HG02973 (cell line): ENCODE measurements around the gene PRPSAP1.

Experiments
- ATAC-seq: cut with Tn5 transposase; IDR thresholded peaks from one replicate; pipeline ENCODE4 v1.9.1; 2021; ENCODE audit warnings: moderate library complexity; ENCODE audit not compliant: unreplicated experiment

PRPSAP1 gene

DNA sequence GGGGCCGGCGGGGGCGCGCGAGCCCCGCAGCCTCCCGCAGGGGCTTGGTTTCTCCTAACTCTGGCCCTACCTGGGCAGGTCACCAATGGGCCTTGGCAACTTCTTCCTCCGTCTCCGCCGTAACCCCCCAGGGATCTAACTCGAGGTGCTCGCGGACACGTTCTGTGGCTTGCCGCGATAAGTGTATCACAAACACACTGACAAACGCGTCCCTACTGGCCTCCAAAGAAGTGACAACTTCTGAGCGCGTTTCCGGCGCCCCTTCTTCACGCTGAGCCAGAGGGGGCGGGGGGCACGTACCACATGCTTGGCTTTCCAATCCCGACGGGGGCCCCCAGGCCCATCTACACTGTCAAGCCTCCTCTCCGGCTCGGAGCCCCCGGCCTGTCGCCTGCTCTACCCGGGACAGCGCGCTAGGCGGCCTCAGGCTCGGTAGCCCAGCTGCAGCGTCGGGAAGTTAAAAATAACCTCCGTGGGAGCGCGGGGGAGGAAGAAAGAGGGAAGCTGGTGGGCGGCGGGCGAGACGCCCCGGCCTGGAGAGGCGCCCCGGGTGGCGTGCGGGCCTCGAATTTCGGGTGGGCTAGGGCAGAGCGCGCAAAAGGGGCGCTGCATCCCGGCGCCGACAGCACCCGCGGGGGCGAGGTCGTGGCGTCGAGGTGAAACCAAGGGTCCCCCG lies 30.0 kb upstream of the PRPSAP1 start:
- no peak for ATAC-seq

DNA sequence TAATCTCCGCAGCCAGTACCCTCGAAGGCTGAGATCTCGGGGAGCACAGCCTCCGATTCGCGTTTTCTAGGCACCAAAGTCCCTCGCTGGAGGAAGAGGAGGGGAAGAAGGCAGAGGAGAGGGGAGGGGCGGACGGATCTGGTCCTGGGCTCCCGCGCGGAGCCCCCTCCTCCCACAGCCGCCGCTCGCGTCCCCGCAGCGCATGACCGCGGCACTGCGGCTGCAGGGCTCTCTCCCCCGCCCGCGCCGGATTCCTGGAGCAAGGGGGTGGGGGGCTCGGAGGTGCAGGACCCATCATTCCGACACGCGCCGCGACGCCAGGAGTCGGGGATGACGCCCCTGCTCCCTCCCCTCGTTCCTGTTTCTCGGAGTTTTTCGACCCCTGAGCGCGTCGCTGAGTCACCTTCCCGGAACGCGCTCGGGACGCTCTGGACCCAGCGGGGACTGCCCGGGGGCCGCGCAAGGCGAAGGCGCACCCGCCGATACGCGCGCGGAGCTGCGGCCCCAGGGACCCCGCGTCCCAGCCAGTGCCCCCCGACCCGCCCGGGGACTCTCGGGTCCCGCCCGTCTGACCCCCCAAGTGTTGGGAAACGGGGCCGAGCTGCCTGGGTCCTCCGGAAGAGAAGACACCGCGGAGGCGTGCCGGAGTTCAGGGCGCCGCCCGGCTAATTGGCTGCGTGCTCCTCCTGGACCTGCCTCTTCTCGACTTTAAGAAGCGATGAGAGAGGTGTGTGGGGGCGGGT lies 29.3 kb upstream of the PRPSAP1 start:
- ATAC-seq: no peak

DNA sequence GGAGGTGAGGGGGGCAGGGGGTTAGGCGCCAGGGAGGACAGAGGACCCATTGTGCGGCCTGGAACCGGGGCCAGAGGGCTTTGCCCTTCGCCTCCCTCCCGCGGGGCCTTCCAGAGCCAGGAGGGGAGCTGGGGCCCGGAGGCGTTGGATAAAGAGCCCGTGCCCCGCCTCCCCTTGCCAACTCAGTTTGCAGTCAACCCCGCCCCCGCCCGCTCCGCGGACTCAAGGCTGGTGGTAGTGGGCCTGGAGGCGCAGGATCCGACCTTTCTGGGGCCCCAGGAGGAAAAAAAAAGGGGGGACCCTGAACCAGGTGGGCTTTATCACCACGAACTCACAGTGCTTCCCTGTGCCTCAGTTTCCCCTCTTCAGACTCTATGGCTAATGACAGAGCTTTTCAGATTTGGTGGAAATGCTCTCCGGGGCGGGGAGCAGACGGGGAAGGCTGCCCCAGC lies 28.7 kb upstream of the PRPSAP1 start:
- no peak for ATAC-seq

DNA sequence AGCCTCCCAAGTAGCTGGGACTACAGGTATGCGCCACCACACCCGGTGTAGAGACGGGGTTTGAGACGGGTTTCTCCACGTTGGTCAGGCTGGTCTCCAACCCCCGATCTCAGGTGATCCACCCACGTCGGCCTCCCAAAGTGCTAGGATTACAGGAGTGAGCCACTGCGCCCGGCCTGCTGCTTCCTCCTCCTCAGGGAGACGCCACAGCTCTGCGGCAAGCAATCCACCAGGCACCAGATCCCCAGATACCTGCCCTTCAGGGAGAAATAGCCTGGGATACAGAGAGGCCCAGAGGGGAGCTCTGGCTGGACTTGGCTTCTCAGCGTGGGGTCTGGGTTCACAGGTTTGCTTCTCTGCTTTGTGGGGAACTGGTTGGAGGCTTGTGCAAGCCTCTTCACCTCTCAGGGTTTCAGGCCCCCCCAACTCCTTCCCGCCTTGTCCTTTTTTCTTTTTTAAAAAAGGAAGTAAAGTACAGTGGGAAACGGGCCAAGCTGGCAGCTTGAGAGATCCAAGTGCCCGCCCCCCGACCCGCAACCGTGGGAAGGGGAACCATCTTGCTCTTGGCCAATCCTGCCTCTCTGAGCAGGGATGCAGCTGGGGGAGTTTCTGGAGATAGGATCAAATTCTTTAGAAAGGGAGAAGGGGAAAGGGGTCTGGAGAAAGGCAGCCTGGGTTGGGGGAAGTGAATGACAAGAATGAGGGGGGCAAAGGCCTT lies 28.1 kb upstream of the PRPSAP1 start:
- ATAC-seq: no peak

DNA sequence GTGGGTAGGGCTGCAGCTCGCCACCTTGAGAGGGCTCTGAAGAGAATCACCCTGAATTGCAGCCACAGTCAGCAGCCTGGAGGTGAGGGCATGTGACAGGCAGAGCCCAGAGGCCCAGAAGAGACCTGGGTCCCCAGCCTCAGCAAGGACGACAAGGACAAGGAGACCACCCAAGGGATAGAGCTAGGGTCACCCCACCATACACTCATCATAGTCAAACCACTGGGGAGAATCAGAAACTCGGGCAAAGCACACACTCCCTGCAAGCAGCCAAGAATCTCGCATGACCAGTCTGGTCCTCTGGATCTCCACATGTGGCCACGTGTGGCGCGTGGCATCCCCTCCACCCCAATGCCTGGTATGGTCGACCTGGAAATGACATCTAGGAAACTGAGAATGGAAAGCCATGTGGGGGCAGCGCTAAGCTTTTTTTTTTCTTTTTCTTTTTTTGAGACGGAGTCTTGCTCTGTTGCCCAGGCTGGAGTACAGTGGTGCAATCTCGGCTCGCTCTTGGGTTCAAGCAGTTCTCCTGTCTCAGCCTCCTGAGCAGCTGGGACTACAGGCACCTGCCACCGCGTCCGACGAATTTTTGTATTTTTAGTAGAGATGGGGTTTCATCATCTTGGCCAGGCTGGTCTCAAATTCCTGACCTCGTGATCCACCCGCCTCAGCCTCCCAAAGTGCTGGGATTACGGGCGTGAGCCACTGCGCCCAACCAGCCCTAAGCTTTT lies 26.1 kb upstream of the PRPSAP1 start:
- ATAC-seq: no peak

DNA sequence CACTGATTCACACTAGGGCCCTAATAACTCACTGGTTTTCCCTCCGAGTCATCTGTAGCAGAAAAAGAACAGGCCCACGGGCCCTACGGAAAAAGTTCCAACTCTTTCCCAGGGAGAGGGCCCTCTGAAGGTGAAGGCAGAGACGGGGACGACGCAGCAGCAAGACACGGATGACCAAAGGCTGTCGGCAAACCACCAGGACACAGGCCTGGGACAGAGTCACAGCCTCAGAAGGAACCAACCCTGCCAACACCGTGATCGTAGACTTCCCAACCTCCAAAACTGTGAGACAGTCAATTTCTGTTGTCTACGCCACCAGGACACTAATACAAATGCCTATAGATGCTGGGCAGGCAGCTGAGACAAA lies 25.5 kb upstream of the PRPSAP1 start:
- ATAC-seq: no peak

DNA sequence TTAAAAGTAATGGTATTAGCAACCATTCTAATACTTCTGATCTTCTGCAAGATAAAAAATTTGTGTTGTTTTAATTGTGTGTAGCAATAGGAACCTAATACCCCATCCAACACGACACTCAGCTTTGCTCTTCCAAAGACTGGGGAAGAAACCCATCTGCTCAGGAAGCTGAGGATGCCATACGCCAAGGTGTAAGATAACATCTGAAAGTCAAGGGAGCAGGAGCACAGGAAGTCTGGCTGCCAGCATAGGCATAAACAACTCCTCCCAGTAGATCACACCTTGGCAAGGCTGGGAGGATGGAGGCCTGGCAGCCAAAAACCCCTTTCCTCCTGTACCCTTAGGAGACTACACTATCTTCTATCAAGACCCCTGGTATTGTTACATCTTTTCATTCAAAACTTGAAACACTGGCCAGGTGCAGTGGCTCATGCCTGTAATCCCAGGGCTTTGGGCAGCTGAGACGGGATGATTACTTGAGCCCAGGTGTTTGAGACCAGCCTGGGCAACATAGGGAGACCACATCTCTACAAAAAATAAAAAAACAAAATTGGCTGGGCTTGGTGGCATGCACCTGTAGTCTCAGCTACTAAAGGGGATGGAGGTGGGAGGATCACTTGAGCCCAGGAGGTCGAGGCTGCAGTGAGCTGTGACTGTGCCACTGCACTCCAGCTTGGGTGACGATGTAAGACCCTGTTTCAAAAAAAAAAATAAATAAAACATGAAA lies 25.0 kb upstream of the PRPSAP1 start:
- ATAC-seq: no peak

DNA sequence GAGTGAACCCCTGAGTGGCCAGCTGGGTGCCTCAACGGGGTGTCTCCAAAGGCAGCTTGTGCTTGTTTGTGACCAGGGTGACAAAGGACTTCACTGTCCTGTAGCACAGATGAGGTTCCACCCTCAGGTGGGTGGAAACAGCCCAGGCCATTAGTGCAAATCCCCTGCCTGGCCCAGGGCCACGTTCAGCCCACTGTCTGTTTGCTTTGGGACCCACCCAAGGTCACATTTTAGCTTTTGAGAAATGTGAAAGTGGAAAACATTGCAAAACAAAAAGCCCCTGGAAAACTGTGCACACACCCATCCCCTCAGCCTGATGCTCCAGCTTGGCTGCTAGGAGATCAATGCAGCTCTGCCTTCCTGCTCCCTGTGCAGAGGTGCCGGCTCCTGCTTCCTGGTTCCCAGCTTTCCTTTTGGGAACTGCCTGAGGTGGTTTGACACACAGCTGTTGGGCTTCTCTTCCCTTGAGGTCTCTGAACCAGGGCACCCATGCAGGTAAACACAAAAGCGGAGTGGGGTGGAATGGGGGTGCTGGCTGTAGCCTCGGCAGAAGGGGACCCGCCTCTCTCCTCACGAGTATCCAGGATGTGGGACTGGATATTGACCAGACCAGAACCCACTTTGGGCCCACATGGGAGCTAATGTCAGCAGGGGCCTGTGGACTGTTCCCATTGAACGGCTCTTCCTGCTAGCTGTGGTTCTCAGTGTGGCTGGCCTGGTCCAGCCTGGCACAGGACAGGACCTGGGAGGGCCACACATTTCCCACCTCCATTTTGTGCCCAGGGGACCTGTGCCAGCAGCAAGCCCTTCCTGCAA lies 22.8 kb upstream of the PRPSAP1 start:
- ATAC-seq: no peak

DNA sequence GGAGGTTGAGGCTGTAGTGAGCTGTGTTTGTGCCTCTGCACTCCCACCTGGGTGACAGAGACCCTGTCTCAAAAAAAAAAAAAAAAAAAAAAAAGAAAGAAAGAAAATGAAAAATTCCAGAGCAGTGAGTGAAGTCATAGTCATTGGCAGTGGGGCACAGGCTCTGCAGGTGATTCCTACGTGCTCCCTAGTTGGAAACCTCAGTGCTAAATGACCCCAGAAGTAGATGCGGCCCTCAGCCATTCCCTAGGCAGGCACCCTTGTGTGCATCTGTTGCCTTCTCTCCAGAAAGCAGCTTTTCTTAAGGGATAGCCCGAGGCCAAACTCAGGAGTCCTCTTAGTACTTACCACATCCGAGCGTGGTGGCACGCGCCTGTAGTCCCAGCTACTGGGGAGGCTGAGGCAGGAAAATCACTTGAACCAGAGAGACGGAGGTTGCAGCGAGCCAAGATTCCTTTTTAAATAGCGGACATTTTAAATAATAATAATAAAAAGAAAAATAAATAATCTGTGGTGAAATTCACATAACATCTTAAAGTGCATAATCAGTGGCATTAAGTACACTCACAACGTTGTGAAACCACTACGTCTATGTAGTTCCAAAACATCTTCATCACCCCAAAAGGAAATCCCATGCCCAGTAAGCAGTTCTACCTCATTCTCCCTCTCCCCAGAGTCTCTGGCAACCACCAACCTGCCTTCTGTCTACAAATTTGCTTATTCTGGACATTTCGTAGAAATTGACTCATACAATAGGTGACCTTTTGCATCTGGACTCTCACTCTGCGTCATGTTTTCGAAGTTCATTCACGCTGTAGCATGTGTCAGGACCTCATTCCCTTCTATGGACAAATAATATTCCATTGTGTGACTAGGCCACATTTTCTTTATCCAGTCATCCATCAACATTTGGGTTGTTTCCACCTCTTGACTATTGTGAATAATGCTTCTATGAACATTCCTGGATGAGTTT lies 18.2 kb upstream of the PRPSAP1 start:
- no peak for ATAC-seq

DNA sequence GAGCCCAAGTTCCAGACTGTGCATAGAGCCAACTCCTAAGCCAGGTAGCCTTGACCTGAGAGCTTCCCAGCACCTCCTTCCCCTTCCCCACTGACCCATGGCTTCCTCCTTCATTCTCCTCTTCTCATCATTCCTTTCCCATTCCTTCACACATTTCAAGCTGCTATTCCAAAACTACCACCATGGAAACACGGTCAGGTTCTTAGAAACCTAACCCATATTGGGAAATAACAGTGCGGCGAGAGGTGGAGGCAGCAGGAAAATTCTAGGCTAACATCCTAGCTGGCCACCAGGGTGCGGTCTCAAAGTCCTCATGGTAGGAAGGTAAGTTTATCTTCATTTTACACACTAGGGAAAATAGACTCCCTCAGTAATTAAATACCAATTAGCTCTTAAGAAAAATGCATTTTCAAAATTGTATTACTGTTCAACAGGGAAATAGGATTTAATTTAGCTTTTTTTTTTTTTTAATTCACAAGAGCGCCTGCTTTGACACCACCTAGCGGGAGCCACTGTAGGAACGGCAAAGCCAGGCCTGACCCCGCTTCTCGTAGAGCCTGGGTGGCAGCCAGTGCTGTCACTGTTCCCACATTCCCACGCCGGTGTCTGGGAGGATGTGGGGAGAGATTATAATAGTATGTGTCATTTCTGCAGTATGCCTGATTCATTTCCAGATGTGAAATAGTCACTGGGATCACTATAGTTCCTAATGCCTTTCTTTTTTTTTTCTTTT lies 16.7 kb upstream of the PRPSAP1 start:
- no peak for ATAC-seq

DNA sequence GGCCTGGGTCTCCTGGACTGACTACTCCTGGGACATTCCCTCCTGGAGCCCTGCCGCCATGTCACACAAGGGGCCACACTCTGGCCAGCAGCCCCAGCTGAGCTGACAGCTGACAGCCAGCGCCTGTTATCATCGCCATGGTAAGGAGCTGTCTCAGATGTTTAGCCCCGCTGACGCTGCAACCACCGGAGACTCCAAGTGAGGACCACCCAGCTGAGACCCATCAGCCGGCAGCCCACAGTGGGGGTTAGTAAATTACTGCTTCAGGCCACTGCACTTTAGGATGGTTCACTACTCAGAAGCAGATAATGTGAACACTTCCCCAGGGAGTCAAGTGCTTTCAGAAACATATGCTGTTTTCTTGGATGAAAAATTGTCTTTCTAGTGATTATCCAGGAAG lies 16.1 kb upstream of the PRPSAP1 start:
- no peak for ATAC-seq

DNA sequence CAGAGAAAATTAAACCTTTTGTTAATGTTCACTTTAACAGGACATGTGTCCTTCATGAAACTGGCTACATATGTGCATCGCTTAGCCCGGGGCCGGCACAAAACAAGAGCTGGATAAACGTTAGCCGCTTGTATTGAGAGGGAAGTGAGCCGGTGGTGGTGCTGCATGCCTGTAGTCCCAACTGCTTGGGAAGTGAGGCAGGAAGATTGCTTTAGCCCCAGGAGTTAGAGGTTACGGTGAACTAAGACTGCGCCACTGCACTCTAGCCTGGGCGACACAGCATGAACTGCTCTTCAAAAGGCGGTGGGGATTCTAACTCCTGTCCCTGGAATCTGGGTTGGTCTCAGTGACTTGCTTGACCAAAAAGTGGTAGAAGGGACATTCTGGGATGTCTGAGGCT lies 15.7 kb upstream of the PRPSAP1 start:
- ATAC-seq: no peak

DNA sequence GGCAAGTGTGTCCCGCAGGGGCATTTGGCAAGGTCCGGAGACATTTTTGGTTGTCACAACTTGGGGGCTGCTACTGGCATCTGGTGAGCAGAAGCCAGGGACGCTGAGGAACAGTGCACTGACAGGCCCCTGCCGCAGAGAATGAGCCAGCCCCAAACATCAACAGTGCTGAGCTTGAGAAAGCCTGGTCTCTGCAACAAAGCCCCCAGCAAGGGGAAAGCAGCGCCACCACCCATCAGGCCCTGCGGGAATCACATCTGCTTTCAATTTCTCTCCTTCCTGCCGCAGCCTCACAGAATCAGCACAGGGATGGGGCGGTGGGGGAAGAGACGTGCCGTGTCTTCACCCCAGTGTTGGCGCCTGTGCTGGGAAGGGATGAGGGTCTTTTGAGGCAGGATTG lies 14.8 kb upstream of the PRPSAP1 start:
- ATAC-seq: no peak

DNA sequence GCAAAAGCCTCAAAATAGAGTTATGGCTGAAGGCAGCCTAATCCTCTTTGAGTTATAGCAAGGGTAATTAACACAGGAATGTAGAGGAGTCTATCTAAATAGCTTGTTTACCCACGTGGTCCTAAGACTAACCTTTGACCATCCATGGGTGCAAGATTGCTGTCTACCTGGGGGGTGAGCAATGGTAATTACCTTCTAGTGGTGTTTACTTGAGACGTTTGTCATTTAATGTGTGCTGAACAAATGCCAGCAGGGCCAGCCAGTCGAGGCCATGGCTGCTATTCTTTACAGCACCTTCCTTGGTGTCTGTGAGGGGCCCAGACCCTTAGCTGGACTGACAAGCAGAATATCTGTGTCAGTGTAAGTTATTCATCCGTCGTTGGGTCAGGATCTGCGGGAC lies 13.9 kb upstream of the PRPSAP1 start:
- ATAC-seq: no peak

DNA sequence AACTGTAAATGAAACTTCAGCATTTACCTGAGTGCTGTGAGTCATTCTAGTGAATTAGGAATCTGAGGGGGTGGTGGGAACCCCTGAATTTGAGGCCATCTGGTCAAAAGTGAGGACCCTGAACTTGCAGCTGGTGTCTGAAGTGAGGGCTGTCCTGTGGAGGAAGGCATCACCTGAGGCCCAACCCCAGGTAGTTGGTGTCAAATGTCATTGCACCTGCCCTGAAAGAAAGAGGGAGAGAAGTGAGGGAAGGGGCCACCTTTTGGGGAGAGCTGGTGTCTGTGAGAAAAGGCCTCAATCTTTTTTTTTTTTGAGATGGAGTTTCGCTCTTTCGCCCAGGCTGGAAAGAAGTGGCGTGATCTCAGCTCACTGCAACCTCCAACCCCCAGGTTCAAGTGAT lies 12.5 kb upstream of the PRPSAP1 start:
- no peak for ATAC-seq

DNA sequence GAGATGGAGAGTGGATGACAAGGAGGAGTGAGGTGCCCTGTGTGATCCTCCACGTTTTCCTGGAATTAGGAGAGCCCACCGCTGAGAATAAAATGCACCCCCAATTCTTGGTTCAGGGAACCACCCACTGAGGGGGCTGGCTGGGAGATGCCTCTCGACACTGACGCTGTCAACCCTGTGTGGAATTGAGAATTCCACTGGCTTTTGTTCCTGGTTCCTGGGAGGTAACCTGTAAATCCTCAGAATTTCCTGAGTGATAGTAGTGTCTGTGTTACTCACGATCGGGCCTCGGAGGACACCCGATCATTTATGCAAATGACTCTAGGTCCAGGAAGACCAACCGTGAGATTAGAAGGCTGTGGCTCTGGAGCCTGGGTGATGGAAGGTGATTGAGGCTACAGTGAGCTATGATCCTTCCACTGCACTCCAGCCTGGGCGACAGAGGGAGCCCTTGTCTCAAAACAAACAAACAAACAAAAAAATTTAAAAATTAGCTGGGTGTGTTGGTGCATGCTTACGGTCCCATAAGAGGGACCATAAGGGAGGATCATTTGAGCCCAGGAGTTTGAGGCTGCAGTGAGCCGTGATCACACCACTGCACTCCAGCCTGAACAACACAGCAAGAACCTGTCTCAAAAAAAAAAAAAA lies 11.7 kb upstream of the PRPSAP1 start:
- ATAC-seq: no peak

DNA sequence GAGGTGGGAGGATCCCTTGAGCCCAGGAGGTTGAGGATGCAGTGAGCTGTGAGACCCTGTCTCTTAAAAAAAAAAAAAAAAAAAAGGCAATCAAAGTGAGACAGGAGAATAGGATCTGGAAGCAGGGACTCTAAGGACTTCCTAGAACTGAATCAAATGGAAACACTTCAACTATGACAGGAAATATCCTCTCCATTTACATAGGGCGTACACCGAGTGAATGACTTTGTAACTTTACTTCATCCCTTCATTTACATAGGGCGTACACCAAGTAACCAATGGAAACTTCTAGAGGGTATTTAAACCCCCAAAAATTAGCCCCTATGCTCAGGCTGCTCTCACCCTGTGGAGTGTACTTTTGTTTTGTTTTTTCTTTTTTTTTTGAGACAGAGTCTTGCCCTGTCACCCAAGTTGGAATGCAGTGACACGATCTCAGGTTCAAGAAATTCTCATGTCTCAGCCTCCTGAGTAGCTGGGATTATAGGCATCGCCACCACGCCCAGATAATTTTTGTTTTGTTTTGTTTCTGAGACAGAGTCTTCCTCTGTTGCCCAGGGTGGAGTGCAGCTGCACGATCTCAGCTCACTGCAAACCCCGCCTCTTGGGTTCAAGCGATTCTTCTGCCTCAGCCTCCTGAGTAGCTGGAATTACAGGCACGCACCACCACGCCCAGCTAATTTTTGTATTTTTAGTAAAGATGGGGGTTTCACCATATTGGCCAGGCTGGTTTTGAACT lies 9.6 kb upstream of the PRPSAP1 start:
- no peak for ATAC-seq
